ENCODE results near the gene SCGN. TPM values are rescaled to one million over a fixed set of nuclear protein-coding genes. Genes with fewer than 3 reads are reported as not detected.
"Not testable (repeated sequence)": the region's sequence is repeated elsewhere in the genome, so short reads cannot be mapped to it uniquely, and the experiment has no call there.

Gene SCGN
- total RNA-seq, 1 donor from 2014 or later: not detected

DNA sequence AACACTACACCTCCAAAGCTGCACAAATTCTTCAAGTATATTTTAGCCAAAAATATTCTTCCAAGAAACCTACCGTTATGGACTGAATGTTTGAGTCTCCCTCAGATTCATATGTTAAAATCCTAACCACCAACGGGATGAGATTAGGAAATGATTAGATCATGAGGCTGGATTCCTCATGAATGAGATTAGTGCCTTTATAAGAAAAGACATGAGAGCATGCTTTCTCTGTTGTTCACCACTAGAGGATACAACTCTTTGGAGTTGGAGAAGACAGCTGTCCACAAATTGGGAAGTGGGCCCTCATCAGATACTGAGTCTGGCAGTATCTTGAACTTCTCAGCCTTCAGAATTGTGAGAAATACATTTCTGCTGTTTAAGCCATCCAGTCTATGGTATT lies 95.5 kb downstream of the SCGN start:
- TF ChIP-seq, protein P1, sequence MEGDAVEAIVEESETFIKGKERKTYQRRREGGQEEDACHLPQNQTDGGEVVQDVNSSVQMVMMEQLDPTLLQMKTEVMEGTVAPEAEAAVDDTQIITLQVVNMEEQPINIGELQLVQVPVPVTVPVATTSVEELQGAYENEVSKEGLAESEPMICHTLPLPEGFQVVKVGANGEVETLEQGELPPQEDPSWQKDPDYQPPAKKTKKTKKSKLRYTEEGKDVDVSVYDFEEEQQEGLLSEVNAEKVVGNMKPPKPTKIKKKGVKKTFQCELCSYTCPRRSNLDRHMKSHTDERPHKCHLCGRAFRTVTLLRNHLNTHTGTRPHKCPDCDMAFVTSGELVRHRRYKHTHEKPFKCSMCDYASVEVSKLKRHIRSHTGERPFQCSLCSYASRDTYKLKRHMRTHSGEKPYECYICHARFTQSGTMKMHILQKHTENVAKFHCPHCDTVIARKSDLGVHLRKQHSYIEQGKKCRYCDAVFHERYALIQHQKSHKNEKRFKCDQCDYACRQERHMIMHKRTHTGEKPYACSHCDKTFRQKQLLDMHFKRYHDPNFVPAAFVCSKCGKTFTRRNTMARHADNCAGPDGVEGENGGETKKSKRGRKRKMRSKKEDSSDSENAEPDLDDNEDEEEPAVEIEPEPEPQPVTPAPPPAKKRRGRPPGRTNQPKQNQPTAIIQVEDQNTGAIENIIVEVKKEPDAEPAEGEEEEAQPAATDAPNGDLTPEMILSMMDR (IDR thresholded peaks at IDR 0.05): no peak
- no peak for DNase-seq (ENCODE audit: low spot score)
- Mint-ChIP-seq H3K4me3 (ENCODE audit: unreplicated experiment) (no peak overlapping the region), H3K27ac (ENCODE audit: unreplicated experiment) (no peak overlapping the region), H3K4me1 (ENCODE audit: low read depth) (no peaks in the 10 kb centered on the region), H3K9me3 (ENCODE audit: low read depth) (peaks cover 5% of the 10 kb centered on the region), H3K27me3 (ENCODE audit: low read depth) (peaks cover 6% of the 10 kb centered on the region), H3K36me3 (ENCODE audit: low read depth) (no peaks in the 10 kb centered on the region)

DNA sequence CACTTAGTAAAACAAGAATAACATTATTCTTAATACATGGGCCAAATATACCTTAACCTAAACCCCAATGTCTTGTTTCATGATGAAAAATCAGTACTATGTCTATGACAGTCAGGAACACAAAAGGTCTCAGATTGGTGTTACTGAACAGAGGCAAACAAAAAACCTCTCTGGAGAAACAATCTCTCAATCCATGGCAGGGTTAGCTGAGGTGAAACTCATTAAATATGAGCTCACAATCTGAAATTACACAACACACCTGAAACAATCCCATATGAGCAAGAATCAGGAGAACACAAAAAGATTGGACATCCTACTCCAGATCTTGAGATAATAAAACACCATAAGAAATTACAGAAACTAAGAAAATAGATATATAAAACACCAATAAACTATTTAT lies 96.0 kb downstream of the SCGN start:
- H3K27me3 Mint-ChIP-seq (ENCODE audit: low read depth): peaks cover 6% of the 10 kb centered on the region
- no peaks in the 10 kb centered on the region for H3K36me3 Mint-ChIP-seq (ENCODE audit: low read depth)
- H3K4me3 Mint-ChIP-seq (ENCODE audit: unreplicated experiment): no peak overlapping the region
- peaks cover 5% of the 10 kb centered on the region for H3K9me3 Mint-ChIP-seq (ENCODE audit: low read depth)
- DNase-seq (ENCODE audit: low spot score): no peak
- no peaks in the 10 kb centered on the region for H3K4me1 Mint-ChIP-seq (ENCODE audit: low read depth)
- no peak overlapping the region for H3K27ac Mint-ChIP-seq (ENCODE audit: unreplicated experiment)
- TF ChIP-seq, protein P1 (IDR thresholded peaks at IDR 0.05): no peak

DNA sequence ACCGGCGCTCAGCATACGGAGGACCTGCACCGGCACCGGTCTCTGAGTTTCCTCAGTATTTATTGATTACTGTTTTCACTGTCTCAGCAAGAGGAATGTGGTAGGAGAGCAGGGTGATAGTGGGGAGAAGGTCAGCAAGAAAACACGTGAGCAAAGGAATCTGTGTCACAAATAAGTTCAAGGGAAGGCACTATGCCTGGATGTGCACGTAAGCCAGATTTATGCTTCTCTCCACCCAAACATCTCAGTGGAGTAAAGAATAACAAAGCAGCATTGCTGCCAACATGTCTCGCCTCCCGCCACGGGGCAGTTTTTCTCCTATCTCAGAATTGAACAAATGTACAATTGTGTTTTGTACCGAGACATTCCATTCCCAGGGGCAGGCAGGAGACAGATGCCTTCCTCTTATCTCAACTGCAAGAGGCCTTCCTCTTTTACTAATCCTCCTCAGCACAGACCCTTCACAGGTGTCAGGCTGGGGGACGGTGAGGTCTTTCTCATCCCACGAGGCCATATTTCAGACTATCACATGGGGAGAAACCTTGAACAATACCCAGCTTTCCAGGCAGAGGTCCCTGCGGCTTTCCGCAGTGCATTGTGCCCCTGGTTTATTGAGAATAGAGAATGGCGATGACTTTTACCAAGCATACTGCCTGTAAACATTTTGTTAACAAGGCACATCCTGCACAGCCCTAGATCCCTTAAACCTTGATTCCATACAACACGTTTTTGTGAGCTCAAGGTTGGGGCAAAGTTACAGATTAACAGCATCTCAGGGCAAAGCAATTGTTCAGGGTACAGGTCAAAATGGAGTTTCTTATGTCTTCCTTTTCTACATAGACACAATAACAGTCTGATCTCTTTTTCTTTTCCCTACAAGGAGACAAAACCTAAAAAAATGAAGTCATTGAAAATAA lies 96.8 kb downstream of the SCGN start:
- not testable (repeated sequence) for H3K36me3 Mint-ChIP-seq (ENCODE audit: low read depth); H3K27ac Mint-ChIP-seq (ENCODE audit: unreplicated experiment); H3K9me3 Mint-ChIP-seq (ENCODE audit: low read depth); DNase-seq (ENCODE audit: low spot score); H3K27me3 Mint-ChIP-seq (ENCODE audit: low read depth); H3K4me1 Mint-ChIP-seq (ENCODE audit: low read depth); H3K4me3 Mint-ChIP-seq (ENCODE audit: unreplicated experiment)

DNA sequence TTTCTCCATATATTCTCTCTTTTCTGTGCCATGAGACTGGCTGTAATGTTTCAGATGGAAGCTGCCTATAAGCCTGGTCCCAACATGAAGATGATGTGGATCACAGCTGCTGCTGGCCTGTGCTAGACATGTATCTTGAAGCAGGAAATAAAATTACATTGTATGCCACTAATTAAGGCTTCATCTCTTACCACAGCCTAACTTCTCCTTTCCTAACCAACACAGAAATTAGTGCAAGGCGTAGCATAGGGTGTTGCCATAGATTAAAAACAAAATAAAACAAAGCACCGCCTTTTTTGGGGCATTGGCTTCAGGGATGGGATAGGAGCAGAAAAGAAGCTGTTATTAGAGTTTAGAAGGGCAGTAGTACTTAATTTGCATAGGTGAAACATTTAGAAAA lies 97.8 kb downstream of the SCGN start:
- H3K4me1 Mint-ChIP-seq (ENCODE audit: low read depth): no peaks in the 10 kb centered on the region
- H3K9me3 Mint-ChIP-seq (ENCODE audit: low read depth): peaks cover 5% of the 10 kb centered on the region
- no peaks in the 10 kb centered on the region for H3K36me3 Mint-ChIP-seq (ENCODE audit: low read depth)
- TF ChIP-seq, protein P1 (IDR thresholded peaks at IDR 0.05): no peak
- no peak overlapping the region for H3K27ac Mint-ChIP-seq (ENCODE audit: unreplicated experiment)
- H3K27me3 Mint-ChIP-seq (ENCODE audit: low read depth): peaks cover 18% of the 10 kb centered on the region
- no peak overlapping the region for H3K4me3 Mint-ChIP-seq (ENCODE audit: unreplicated experiment)
- DNase-seq (ENCODE audit: low spot score): no peak

DNA sequence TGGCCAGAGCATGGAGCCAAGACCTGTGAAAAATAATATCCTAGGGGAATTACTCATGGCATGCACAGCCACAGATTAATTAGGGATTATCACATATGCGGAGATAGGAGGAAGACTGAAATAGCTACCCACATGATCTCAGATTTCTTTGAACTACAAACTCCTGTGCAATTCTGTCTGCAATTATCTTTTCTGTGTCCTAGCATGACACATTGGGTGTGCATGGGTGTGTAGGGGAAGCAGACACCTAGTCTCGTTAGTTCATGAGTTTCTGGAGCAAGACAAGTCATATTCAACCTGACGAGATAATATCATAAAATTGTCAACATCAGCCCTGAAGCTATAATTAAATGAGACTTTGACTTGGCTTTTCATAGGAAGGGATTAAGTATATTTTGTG lies 98.9 kb downstream of the SCGN start:
- Mint-ChIP-seq H3K27ac (ENCODE audit: unreplicated experiment) (no peak overlapping the region), H3K4me1 (ENCODE audit: low read depth) (no peaks in the 10 kb centered on the region), H3K4me3 (ENCODE audit: unreplicated experiment) (no peak overlapping the region), H3K36me3 (ENCODE audit: low read depth) (no peaks in the 10 kb centered on the region), H3K27me3 (ENCODE audit: low read depth) (peaks cover 21% of the 10 kb centered on the region), H3K9me3 (ENCODE audit: low read depth) (peaks cover 5% of the 10 kb centered on the region)
- TF ChIP-seq, protein P1 (IDR thresholded peaks at IDR 0.05): no peak
- DNase-seq (ENCODE audit: low spot score): no peak

Other genes starting within 250 kb of the SCGN start
- not detected in 3 replicates for gene SLC17A4, start 102.5 kb downstream of the SCGN start, total RNA-seq
- gene SLC17A1, start 179.8 kb downstream of the SCGN start, total RNA-seq: not detected in 3 replicates
- not detected in 3 replicates for gene SLC17A3, start 222.0 kb downstream of the SCGN start, total RNA-seq